Breast epithelium (tissue), 4 donors: Measurements from ENCODE around the gene GHRHR. TPM values are rescaled to one million over a fixed set of nuclear protein-coding genes. Genes with fewer than 3 reads are reported as not detected.

Source experiments
- DNase-seq, 2 donors: peaks; one replicate each; pipeline ENCODE4 v3.0.0-alpha.2; 2019; ENCODE audit warnings: low spot score in 2 of 2
- H3K27ac ChIP-seq, 2 donors: fragments of 200-600 bp; sonication (generic) in 1 of 2; one replicate each; pipeline ENCODE4 v1.5.1; 2016 to 2019; ENCODE audit warnings: mild to moderate bottlenecking in 1 of 2
- H3K27me3 ChIP-seq, 2 donors: fragments of 200-600 bp; sonication (generic) in 1 of 2; one replicate each; pipeline versions ENCODE4 v1.5.1 to v1.6.0; 2017 to 2019; ENCODE audit warnings: control low read depth in 1 of 2, mild to moderate bottlenecking in 1 of 2
- H3K36me3 ChIP-seq: fragments of 200-600 bp; one replicate; pipeline ENCODE4 v1.5.1; 2019
- H3K4me1 ChIP-seq, 2 donors: fragments of 200-600 bp; sonication (generic); one replicate each; pipeline ENCODE4 v1.5.1; 2016 to 2019; ENCODE audit warnings: control low read depth in 1 of 2
- H3K4me3 ChIP-seq, 3 donors: fragments of 200-600 bp; sonication (generic); 1 replicate in 2 of 3; 2 replicates in 1 of 3; pipeline ENCODE4 v1.5.1; 2016 to 2019; ENCODE audit warnings: mild to moderate bottlenecking in 3 of 3, moderate library complexity in 2 of 3
- H3K9me3 ChIP-seq, 2 donors: fragments of 200-600 bp; sonication (generic) in 1 of 2; one replicate each; pipeline ENCODE4 v1.5.1; 2016 to 2019; ENCODE audit warnings: control low read depth in 1 of 2
- CTCF ChIP-seq, 3 donors: fragments of 450-650 bp; IDR thresholded peaks; one replicate each; pipeline ENCODE4 v1.5.1; 2016 to 2017; ENCODE audit warnings: antibody characterized with exemption in 3 of 3, mild to moderate bottlenecking in 3 of 3, moderate library complexity in 3 of 3
- POLR2A ChIP-seq: fragments of 450-650 bp; IDR thresholded peaks from one replicate; pipeline ENCODE4 v1.6.1; 2016; ENCODE audit warnings: antibody characterized with exemption, mild to moderate bottlenecking, moderate library complexity
- POLR2AphosphoS5 ChIP-seq, 3 donors: sonication (generic); formaldehyde crosslinking; IDR thresholded peaks; one replicate each; pipeline ENCODE4 v1.6.1; 2017; ENCODE audit warnings: antibody characterized with exemption in 3 of 3
- intact Hi-C: fragments of 100-400 bp; cut with DNase I; formaldehyde crosslinking; loops from one replicate; pipeline ENCODE4 v1.15.1; 2023; ENCODE audit warnings: low total_unique reads
- total RNA-seq, 3 donors: library from RNA; depleted of rRNA; stranded (reverse); fragments of >200 nt; gene quantifications; one replicate each; pipeline ENCODE4 v1.1.0, GENCODE V29; 2016

GHRHR gene
- total RNA-seq, 3 donors from 2014 or later = not detected

- Histone ChIP-seq H3K9me3 (no peaks in the 10 kb centered on the region), H3K27me3 (no peaks in the 10 kb centered on the region), H3K27ac (no peak overlapping the region), H3K4me1 (no peaks in the 10 kb centered on the region), H3K36me3 (no peaks in the 10 kb centered on the region), H3K4me3 (no peak overlapping the region)
- intact Hi-C loops = no loop called here
- no peak for DNase-seq
- TF ChIP-seq POLR2A (no peak), CTCF (IDR thresholded peaks at IDR 0.05) (no peak), POLR2AphosphoS5 (IDR thresholded peaks at IDR 0.05) (no peak)
These were observed 60.1 kb downstream of the GHRHR start for GRCh38 chr7:31023877-31024276.

- Histone ChIP-seq H3K36me3 (no peaks in the 10 kb centered on the region), H3K9me3 (no peaks in the 10 kb centered on the region), H3K4me3 (peak overlapping the region in 1 of 3 donors; percentile 47), H3K27me3 (no peaks in the 10 kb centered on the region), H3K4me1 (no peaks in the 10 kb centered on the region), H3K27ac (peak overlapping the region in 1 of 2 donors; percentile 80)
- TF ChIP-seq CTCF (IDR thresholded peaks at IDR 0.05) (no peak), POLR2A (no peak), POLR2AphosphoS5 (IDR thresholded peaks at IDR 0.05) (no peak)
- intact Hi-C loops = no loop called here
- no peak for DNase-seq
These were observed 63.6 kb downstream of the GHRHR start for GRCh38 chr7:31027161-31027965.

- intact Hi-C loops = no loop called here
- no peak overlapping the region for H3K27ac ChIP-seq
- H3K36me3 ChIP-seq = no peaks in the 10 kb centered on the region
- no peak for TF ChIP-seq CTCF (IDR thresholded peaks at IDR 0.05)
- TF ChIP-seq POLR2A = no peak
- no peak for TF ChIP-seq POLR2AphosphoS5 (IDR thresholded peaks at IDR 0.05)
- no peak for DNase-seq
- no peaks in the 10 kb centered on the region for H3K27me3 ChIP-seq
- H3K4me1 ChIP-seq = no peaks in the 10 kb centered on the region
- H3K9me3 ChIP-seq = no peaks in the 10 kb centered on the region
- no peak overlapping the region for H3K4me3 ChIP-seq
These were observed 64.3 kb downstream of the GHRHR start for GRCh38 chr7:31028006-31028405.

- Histone ChIP-seq H3K27ac (no peak overlapping the region), H3K9me3 (no peaks in the 10 kb centered on the region), H3K4me3 (no peak overlapping the region), H3K36me3 (no peaks in the 10 kb centered on the region), H3K4me1 (no peaks in the 10 kb centered on the region), H3K27me3 (no peaks in the 10 kb centered on the region)
- no peak for DNase-seq
- intact Hi-C loops = no loop called here
- TF ChIP-seq POLR2A (no peak), POLR2AphosphoS5 (IDR thresholded peaks at IDR 0.05) (no peak), CTCF (IDR thresholded peaks at IDR 0.05) (no peak)
These were observed 64.8 kb downstream of the GHRHR start for GRCh38 chr7:31028417-31028992.

Other genes with a start within 250 kb of the GHRHR start
- 10 to 100 TPM in 2 of 3 donors, 1 to 10 TPM in 1; 7.8 to 66.7 (median 26.2) TPM for gene INMT, start 211.8 kb upstream of the GHRHR start, total RNA-seq
- 10 to 100 TPM in 2 of 3 donors, 1 to 10 TPM in 1; 5.6 to 14.9 (median 13.8) TPM for gene MINDY4, start 192.5 kb upstream of the GHRHR start, total RNA-seq
- 100 to 1,000 TPM; 132 to 213 (median 177) TPM for gene AQP1, start 52.1 kb upstream of the GHRHR start, total RNA-seq
- 10 to 100 TPM in 1 of 3 donors, 1 to 10 TPM in 2; 2.6 to 19.7 (median 4.1) TPM for gene ADCYAP1R1, start 88.4 kb downstream of the GHRHR start, total RNA-seq